Left ventricle myocardium inferior (tissue), 1 donor: ENCODE results near the gene RCOR2. TPM values are rescaled to one million over a fixed set of nuclear protein-coding genes. Genes with fewer than 3 reads are reported as not detected.

Experiments used
- DNase-seq: peaks from one replicate; pipeline ENCODE4 v3.0.0-alpha.2; 2020
- H3K27ac ChIP-seq: fragments of 200-600 bp; replicated peaks from 2 replicates; pipeline ENCODE4 v1.8.0; 2021
- H3K27me3 ChIP-seq: fragments of 200-600 bp; 2 replicates; pipeline ENCODE4 v1.8.0; 2021; ENCODE audit warnings: low read depth
- H3K36me3 ChIP-seq: fragments of 200-600 bp; 2 replicates; pipeline ENCODE4 v1.8.0; 2021
- H3K4me1 ChIP-seq: fragments of 200-600 bp; 2 replicates; pipeline ENCODE4 v1.8.0; 2021
- H3K4me3 ChIP-seq: fragments of 200-600 bp; 2 replicates; pipeline ENCODE4 v1.8.0; 2021; ENCODE audit warnings: mild to moderate bottlenecking, moderate library complexity
- H3K9me3 ChIP-seq: fragments of 200-600 bp; replicated peaks from 2 replicates; pipeline ENCODE4 v1.8.0; 2021
- intact Hi-C: fragments of 100-400 bp; cut with micrococcal nuclease; formaldehyde crosslinking; loops from one replicate; pipeline ENCODE4 v1.11.0; 2022
- total RNA-seq: library from RNA; stranded (reverse); fragmentation: NEBNext Ultra II Directional; extraction: Animal tissue kit (Norgen Biotek cat#: 25700); gene quantifications from one replicate; pipeline ENCODE4 v1.2.1, GENCODE V29; 2021
- TF ChIP-seq, protein P1 (sequence below): fragments of 200-600 bp; IDR thresholded peaks from 2 replicates; pipeline ENCODE4 v1.8.0; 2021; ENCODE audit warnings: antibody characterized with exemption, mild to moderate bottlenecking, borderline replicate concordance
- donor health status: DM: no; HTN: yes; CAD: no; lungs with severe emphysema.

The RCOR2 gene
- total RNA-seq, 1 donor from 2014 or later, result 10.5 TPM

DNA sequence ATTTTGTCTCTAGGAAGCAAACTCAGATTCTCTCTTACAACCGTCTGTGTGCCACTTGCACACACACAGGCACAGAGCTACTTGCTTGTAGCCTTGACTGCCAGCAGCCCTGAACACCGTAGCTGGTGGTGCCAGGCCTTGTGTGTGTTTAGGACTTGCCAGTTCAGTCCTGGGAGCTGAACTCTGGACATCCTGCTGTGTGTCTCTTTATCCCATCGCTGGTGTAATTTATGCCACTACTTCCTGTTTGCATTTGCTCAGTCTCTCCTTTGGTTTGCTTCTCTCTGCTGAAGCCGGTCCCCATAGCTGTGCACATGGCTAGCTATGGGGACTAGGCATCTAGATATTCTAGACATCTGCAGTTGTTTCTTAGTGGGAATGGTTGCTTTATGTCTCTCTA lies 54.0 kb downstream of the RCOR2 start:
- peaks cover 16% of the 10 kb centered on the region for H3K36me3 ChIP-seq
- H3K27me3 ChIP-seq, result no peaks in the 10 kb centered on the region
- TF ChIP-seq, protein P1, sequence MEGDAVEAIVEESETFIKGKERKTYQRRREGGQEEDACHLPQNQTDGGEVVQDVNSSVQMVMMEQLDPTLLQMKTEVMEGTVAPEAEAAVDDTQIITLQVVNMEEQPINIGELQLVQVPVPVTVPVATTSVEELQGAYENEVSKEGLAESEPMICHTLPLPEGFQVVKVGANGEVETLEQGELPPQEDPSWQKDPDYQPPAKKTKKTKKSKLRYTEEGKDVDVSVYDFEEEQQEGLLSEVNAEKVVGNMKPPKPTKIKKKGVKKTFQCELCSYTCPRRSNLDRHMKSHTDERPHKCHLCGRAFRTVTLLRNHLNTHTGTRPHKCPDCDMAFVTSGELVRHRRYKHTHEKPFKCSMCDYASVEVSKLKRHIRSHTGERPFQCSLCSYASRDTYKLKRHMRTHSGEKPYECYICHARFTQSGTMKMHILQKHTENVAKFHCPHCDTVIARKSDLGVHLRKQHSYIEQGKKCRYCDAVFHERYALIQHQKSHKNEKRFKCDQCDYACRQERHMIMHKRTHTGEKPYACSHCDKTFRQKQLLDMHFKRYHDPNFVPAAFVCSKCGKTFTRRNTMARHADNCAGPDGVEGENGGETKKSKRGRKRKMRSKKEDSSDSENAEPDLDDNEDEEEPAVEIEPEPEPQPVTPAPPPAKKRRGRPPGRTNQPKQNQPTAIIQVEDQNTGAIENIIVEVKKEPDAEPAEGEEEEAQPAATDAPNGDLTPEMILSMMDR, result no peak
- DNase-seq, result no peak
- H3K27ac ChIP-seq, result no peak overlapping the region
- H3K4me1 ChIP-seq, result peaks cover 51% of the 10 kb centered on the region
- no peaks in the 10 kb centered on the region for H3K9me3 ChIP-seq
- H3K4me3 ChIP-seq, result no peak overlapping the region
- intact Hi-C loops, result no loop called here

Other genes with a start within 250 kb of the RCOR2 start
- 13.4 TPM for gene ATL3, start 245.8 kb downstream of the RCOR2 start, total RNA-seq
- gene RTN3, start 235.7 kb downstream of the RCOR2 start, total RNA-seq, result 45.0 TPM
- gene ZFTA, start 148.4 kb downstream of the RCOR2 start, total RNA-seq, result 11.5 TPM
- gene SPINDOC, start 103.7 kb downstream of the RCOR2 start, total RNA-seq, result 14.0 TPM
- gene MARK2, start 78.1 kb downstream of the RCOR2 start, total RNA-seq, result 36.6 TPM
- 19.7 TPM for gene NAA40, start 21.8 kb upstream of the RCOR2 start, total RNA-seq
- gene COX8A, start 57.5 kb upstream of the RCOR2 start, total RNA-seq, result 920 TPM
- 57.0 TPM for gene OTUB1, start 69.3 kb upstream of the RCOR2 start, total RNA-seq
- 0.44 TPM for gene FLRT1, start 118.8 kb upstream of the RCOR2 start, total RNA-seq
- gene MACROD1, start 248.9 kb upstream of the RCOR2 start, total RNA-seq, result 127 TPM